ENCODE data around the gene DPYD. TPM values are rescaled to one million over a fixed set of nuclear protein-coding genes. Genes with fewer than 3 reads are reported as not detected.

DPYD gene
- total and polyA plus RNA-seq, 12 donors: 4.1 to 22.0 (median 7.0) TPM

DNA sequence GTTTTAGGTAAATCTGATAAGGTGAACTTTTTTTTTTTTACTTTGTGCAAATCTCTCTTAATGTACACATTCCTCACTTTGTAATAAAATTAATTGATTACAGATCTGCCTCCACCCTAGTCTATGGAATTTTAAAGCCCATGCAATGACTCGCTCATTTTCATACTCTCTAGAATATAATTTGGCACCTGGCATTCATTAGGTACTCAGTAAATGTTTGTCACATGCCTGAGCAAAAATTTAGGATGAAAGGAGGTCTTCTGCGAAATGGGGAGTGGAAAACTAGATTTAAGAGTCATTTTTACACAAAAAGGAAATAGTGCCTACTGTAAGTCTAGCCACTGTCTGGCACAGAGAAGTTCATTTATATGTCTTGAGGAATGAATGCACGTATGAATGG, 350.1 kb downstream of the DPYD start:
- no peak overlapping the region for H3K27ac ChIP-seq
- H3K36me3 ChIP-seq: peaks cover 0 to 40% (median 0%) of the 10 kb centered on the region in 9 donors
- intact Hi-C loops (cut with DNase I): no loop called here
- no peaks in the 10 kb centered on the region for H3K27me3 ChIP-seq
- ATAC-seq: no peak
- no peak overlapping the region for H3K4me3 ChIP-seq
- no peaks in the 10 kb centered on the region for H3K9me3 ChIP-seq
- no peak for DNase-seq
- TF ChIP-seq, protein P1, sequence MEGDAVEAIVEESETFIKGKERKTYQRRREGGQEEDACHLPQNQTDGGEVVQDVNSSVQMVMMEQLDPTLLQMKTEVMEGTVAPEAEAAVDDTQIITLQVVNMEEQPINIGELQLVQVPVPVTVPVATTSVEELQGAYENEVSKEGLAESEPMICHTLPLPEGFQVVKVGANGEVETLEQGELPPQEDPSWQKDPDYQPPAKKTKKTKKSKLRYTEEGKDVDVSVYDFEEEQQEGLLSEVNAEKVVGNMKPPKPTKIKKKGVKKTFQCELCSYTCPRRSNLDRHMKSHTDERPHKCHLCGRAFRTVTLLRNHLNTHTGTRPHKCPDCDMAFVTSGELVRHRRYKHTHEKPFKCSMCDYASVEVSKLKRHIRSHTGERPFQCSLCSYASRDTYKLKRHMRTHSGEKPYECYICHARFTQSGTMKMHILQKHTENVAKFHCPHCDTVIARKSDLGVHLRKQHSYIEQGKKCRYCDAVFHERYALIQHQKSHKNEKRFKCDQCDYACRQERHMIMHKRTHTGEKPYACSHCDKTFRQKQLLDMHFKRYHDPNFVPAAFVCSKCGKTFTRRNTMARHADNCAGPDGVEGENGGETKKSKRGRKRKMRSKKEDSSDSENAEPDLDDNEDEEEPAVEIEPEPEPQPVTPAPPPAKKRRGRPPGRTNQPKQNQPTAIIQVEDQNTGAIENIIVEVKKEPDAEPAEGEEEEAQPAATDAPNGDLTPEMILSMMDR (IDR thresholded peaks at IDR 0.05): no peak
- no peaks in the 10 kb centered on the region for H3K4me1 ChIP-seq
- 92 to 94% methylated on average over 3 of the region's 3 CpGs for WGBS, 2 donors

DNA sequence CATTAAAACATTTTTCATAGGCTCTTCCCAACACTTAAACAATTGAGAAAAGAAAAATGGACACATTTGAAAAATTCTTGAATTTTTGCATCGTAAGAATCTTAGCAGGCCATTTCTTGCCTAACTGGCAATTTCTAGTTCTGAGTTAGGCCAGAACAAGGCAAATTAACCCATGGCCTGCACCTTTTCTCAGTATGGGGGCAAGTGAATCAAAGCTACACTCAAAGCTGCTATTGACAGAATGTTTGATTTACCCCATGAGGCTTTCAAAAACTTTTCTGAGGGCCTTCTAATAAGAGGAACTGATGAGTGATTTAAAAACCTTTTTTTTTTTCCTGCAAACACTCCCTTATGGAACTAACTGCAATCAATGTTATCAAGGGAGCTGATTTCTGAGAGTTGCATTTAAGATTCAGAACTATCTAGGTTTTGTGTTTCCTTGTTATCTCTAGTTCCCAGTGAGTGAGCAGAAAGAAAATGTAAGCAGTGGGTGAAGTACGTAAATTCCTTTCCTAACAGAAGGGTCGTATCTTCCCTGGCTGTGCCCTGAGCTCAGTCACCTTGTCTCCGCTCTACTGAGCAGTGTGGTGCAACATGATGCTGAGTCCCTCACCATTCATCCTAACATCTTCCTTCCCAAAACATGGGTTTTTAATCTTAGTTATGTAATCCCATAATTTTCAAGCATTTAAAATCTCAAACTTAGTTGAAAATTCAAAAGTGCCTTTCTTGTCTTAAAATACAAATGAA, 353.7 kb downstream of the DPYD start:
- intact Hi-C loops (cut with DNase I): no loop called here
- Histone ChIP-seq H3K4me3 (no peak overlapping the region), H3K36me3 (peaks cover 0 to 23% (median 0%) of the 10 kb centered on the region in 9 donors), H3K27ac (no peak overlapping the region), H3K9me3 (no peaks in the 10 kb centered on the region), H3K4me1 (no peaks in the 10 kb centered on the region), H3K27me3 (no peaks in the 10 kb centered on the region)
- no peak for DNase-seq
- no peak for ATAC-seq
- 87 to 93% methylated on average over 4 of the region's 4 CpGs for WGBS, 2 donors
- TF ChIP-seq, protein P1 (IDR thresholded peaks at IDR 0.05): no peak

DNA sequence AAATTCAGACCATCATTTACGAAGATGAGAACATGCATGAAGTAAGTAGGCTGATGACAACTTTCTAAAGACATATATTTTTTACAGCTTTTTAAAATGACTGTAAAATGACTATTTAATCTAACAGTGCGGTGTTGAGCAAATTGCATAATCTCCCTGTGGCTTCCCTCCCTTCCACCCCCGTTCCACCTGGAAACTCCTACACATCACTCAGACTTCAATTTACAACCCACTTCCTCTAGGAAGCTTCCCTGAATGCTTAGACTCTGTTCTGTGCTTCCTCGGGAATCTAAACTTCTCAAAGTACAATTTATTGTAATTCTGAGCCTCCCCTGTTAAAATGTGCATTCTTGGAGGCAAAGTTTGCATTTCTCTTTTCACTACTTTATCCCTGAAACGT, 354.9 kb downstream of the DPYD start:
- Histone ChIP-seq H3K9me3 (no peaks in the 10 kb centered on the region), H3K36me3 (peaks cover 0 to 18% (median 0%) of the 10 kb centered on the region in 9 donors), H3K27ac (no peak overlapping the region), H3K27me3 (no peaks in the 10 kb centered on the region), H3K4me3 (no peak overlapping the region), H3K4me1 (no peaks in the 10 kb centered on the region)
- DNase-seq (no peak), ATAC-seq (no peak)
- TF ChIP-seq, protein P1 (IDR thresholded peaks at IDR 0.05): no peak
- WGBS, 2 donors: 75 to 80% methylated on average over 5 of the region's 5 CpGs
- intact Hi-C loops (cut with DNase I): no loop called here

DNA sequence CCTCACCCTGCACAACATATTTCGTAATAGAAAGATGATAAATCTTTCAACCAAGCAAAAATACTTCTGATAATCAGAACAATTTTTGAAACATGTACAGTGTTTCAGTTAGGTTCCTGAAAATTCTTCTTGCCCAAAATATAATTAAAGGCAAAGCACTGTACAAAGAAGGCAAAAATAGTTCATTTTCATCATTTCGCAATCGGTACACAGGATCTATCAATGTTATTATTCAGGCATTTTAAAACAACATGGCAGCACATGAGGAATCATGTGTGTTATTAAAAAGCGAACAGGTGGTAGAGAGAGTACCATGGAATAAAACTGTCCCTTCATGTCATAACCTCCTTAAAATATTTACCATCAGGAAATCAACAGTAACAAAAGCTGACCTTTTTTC, 356.9 kb downstream of the DPYD start:
- DNase-seq (no peak), ATAC-seq (no peak)
- intact Hi-C loops (cut with DNase I): no loop called here
- no peak overlapping the region for H3K27ac ChIP-seq
- peaks cover 0 to 6% (median 0%) of the 10 kb centered on the region in 9 donors for H3K36me3 ChIP-seq
- no peaks in the 10 kb centered on the region for H3K4me1 ChIP-seq
- no peaks in the 10 kb centered on the region for H3K27me3 ChIP-seq
- TF ChIP-seq, protein P1 (IDR thresholded peaks at IDR 0.05): no peak
- H3K9me3 ChIP-seq: no peaks in the 10 kb centered on the region
- WGBS, 2 donors: 95 to 98% methylated on average over 4 of the region's 4 CpGs
- H3K4me3 ChIP-seq: no peak overlapping the region

Measured in heart right ventricle (tissue), 16 donors.